WTC11 (cell line): Measurements from ENCODE around the gene GATAD2A. TPM values are rescaled to one million over a fixed set of nuclear protein-coding genes. Genes with fewer than 3 reads are reported as not detected.

Experiments
- ATAC-seq: fragments of 200-7000 bp; cut with Tn5 transposase; 2 replicates; pipeline ENCODE4 v1.10.0; 2021; ENCODE audit warnings: mild to moderate bottlenecking, moderate library complexity
- CTCF ChIA-PET: fragments of 300-600 bp; sonication (Branson Sonifier 250); formaldehyde crosslinking; loops from one replicate; lab custom pipeline; 2021; ENCODE audit warnings: antibody characterized with exemption; lab: Charles Lee
- POLR2A ChIA-PET: fragments of 350-600 bp; sonication (Branson Sonifier 250); formaldehyde crosslinking; loops from one replicate; lab custom pipeline; 2021; ENCODE audit warnings: antibody characterized with exemption; lab: Charles Lee
- DNase-seq: peaks from one replicate; pipeline ENCODE4 v3.0.0; 2021; ENCODE audit warnings: low spot score
- H3K27ac Mint-ChIP-seq: 2 replicates; pipeline ENCODE4 v1.8.0; 2021; ENCODE audit warnings: mixed read lengths
- H3K27me3 Mint-ChIP-seq: 2 replicates; pipeline ENCODE4 v1.8.0; 2021; ENCODE audit warnings: low read depth, mild to moderate bottlenecking, moderate library complexity, mixed read lengths
- H3K36me3 Mint-ChIP-seq: 2 replicates; pipeline ENCODE4 v1.8.0; 2021; ENCODE audit warnings: mixed read lengths
- H3K4me1 Mint-ChIP-seq: 2 replicates; pipeline ENCODE4 v1.8.0; 2022; ENCODE audit warnings: mixed read lengths
- H3K4me3 Mint-ChIP-seq: 2 replicates; pipeline ENCODE4 v1.8.0; 2021; ENCODE audit warnings: mild to moderate bottlenecking, moderate library complexity, mixed read lengths
- H3K9me3 Mint-ChIP-seq: 2 replicates; pipeline ENCODE4 v1.8.0; 2021; ENCODE audit warnings: mixed read lengths
- AR ChIP-seq: fragments of 250-450 bp; sonication (Bioruptor Pico); IDR thresholded peaks from 2 replicates; pipeline ENCODE4 v1.9.0; 2021; ENCODE audit warnings: mild to moderate bottlenecking
- ATF1 ChIP-seq: sonication (generic); formaldehyde crosslinking; IDR thresholded peaks from 2 replicates; pipeline ENCODE4 v1.8.1; 2023; ENCODE audit warnings: mild to moderate bottlenecking, moderate library complexity, missing genetic modification reagents
- CBFB ChIP-seq: sonication (generic); formaldehyde crosslinking; IDR thresholded peaks from 2 replicates; pipeline ENCODE4 v1.8.1; 2022; ENCODE audit warnings: mild to moderate bottlenecking, low read depth, missing genetic modification reagents
- CREM ChIP-seq: sonication (generic); formaldehyde crosslinking; IDR thresholded peaks from 2 replicates; pipeline ENCODE4 v1.8.1; 2022; ENCODE audit warnings: mild to moderate bottlenecking, missing genetic modification reagents, moderate library complexity
- ETV6 ChIP-seq: sonication (generic); formaldehyde crosslinking; IDR thresholded peaks from 2 replicates; pipeline ENCODE4 v1.8.1; 2022; ENCODE audit warnings: mild to moderate bottlenecking, missing genetic modification reagents
- FOXJ3 ChIP-seq: sonication (generic); formaldehyde crosslinking; IDR thresholded peaks from 2 replicates; pipeline ENCODE4 v1.9.0; 2021; ENCODE audit warnings: missing genetic modification reagents, mild to moderate bottlenecking, borderline replicate concordance
- FOXK1 ChIP-seq: sonication (generic); formaldehyde crosslinking; IDR thresholded peaks from 2 replicates; pipeline ENCODE4 v1.8.0; 2022; ENCODE audit warnings: mild to moderate bottlenecking, moderate library complexity, missing genetic modification reagents
- FOXP1 ChIP-seq: sonication (generic); formaldehyde crosslinking; IDR thresholded peaks from 2 replicates; pipeline ENCODE4 v1.8.0; 2022; ENCODE audit warnings: missing genetic modification reagents, mild to moderate bottlenecking, moderate library complexity, borderline replicate concordance
- HMGA2 ChIP-seq: fragments of 250-450 bp; sonication (Bioruptor Pico); IDR thresholded peaks from 2 replicates; pipeline ENCODE4 v1.4.0; 2021; ENCODE audit warnings: mild to moderate bottlenecking, moderate library complexity
- JAZF1 ChIP-seq: fragments of 250-450 bp; sonication (Bioruptor Pico); IDR thresholded peaks from 2 replicates; pipeline ENCODE4 v1.9.0; 2021; ENCODE audit warnings: moderate library complexity, mild to moderate bottlenecking, inconsistent platforms
- KAT7 ChIP-seq: sonication (generic); formaldehyde crosslinking; IDR thresholded peaks from 2 replicates; pipeline ENCODE4 v1.8.1; 2023; ENCODE audit warnings: missing genetic modification reagents, mild to moderate bottlenecking, borderline replicate concordance
- NFATC4 ChIP-seq: fragments of 250-450 bp; sonication (Bioruptor Pico); IDR thresholded peaks from 2 replicates; pipeline ENCODE4 v1.9.0; 2021; ENCODE audit warnings: mild to moderate bottlenecking
- RELA ChIP-seq: sonication (generic); formaldehyde crosslinking; IDR thresholded peaks from 2 replicates; pipeline ENCODE4 v1.8.1; 2022; ENCODE audit warnings: missing genetic modification reagents, mild to moderate bottlenecking, borderline replicate concordance
- RORB ChIP-seq: fragments of 250-450 bp; sonication (Bioruptor Pico); IDR thresholded peaks from 2 replicates; pipeline ENCODE4 v1.9.0; 2021; ENCODE audit warnings: mild to moderate bottlenecking
- STAT6 ChIP-seq: sonication (generic); formaldehyde crosslinking; conservative IDR thresholded peaks from 2 replicates; pipeline ENCODE4 v1.8.1; 2023; ENCODE audit warnings: mild to moderate bottlenecking, low read depth, missing genetic modification reagents, moderate library complexity
- ZNF138 ChIP-seq: sonication (generic); formaldehyde crosslinking; conservative IDR thresholded peaks from 2 replicates; pipeline ENCODE4 v1.8.1; 2022; ENCODE audit warnings: mild to moderate bottlenecking, moderate library complexity, missing genetic modification reagents
- ZNF219 ChIP-seq: sonication (generic); formaldehyde crosslinking; IDR thresholded peaks from 2 replicates; pipeline ENCODE4 v1.8.0; 2023; ENCODE audit warnings: missing genetic modification reagents, mild to moderate bottlenecking, borderline replicate concordance
- ZNF232 ChIP-seq: sonication (generic); formaldehyde crosslinking; IDR thresholded peaks from 2 replicates; pipeline ENCODE4 v1.8.0; 2022; ENCODE audit warnings: mild to moderate bottlenecking, missing genetic modification reagents
- ZSCAN18 ChIP-seq: fragments of 250-450 bp; sonication (Bioruptor Pico); IDR thresholded peaks from 2 replicates; pipeline ENCODE4 v2.1.2; 2022; ENCODE audit warnings: mild to moderate bottlenecking, moderate library complexity
- total RNA-seq: library from RNA; stranded (reverse); gene quantifications from 3 replicates; pipeline ENCODE4 v1.2.3, GENCODE V29; 2021
- TF ChIP-seq, protein P1 (sequence below): sonication (generic); formaldehyde crosslinking; IDR thresholded peaks from 2 replicates; pipeline ENCODE4 v1.8.1; 2022; ENCODE audit warnings: low read depth, missing genetic modification reagents, borderline replicate concordance

The GATAD2A gene
- total RNA-seq, 1 experiment from 2014 or later, result 209 TPM

GRCh38 chr19:19429361-19429760 lies 23.9 kb downstream of the GATAD2A start:
- peak overlapping the region; percentile 90 for H3K27ac Mint-ChIP-seq

GRCh38 chr19:19432732-19433131 lies 27.3 kb downstream of the GATAD2A start:
- no peak for DNase-seq
- H3K36me3 Mint-ChIP-seq, result no peaks in the 10 kb centered on the region
- ATAC-seq, result no peak
- TF ChIP-seq FOXP1 (no peak), CREM (CRISPR knock-in tag) (no peak), FOXJ3 (CRISPR knock-in tag) (no peak), ZNF232 (no peak), NFATC4 (CRISPR knock-in tag) (no peak), ZSCAN18 (no peak), STAT6 (CRISPR knock-in tag) (no peak), FOXK1 (no peak), ZNF138 (CRISPR knock-in tag) (no peak), CBFB (no peak), HMGA2 (CRISPR knock-in tag) (no peak), JAZF1 (CRISPR knock-in tag) (no peak), ETV6 (no peak)
- TF ChIP-seq, protein P1, sequence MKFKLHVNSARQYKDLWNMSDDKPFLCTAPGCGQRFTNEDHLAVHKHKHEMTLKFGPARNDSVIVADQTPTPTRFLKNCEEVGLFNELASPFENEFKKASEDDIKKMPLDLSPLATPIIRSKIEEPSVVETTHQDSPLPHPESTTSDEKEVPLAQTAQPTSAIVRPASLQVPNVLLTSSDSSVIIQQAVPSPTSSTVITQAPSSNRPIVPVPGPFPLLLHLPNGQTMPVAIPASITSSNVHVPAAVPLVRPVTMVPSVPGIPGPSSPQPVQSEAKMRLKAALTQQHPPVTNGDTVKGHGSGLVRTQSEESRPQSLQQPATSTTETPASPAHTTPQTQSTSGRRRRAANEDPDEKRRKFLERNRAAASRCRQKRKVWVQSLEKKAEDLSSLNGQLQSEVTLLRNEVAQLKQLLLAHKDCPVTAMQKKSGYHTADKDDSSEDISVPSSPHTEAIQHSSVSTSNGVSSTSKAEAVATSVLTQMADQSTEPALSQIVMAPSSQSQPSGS, result no peak
- TF ChIP-seq, all 79 proteins: peak for 0
- Mint-ChIP-seq H3K9me3 (no peaks in the 10 kb centered on the region), H3K27ac (peak overlapping the region; percentile 47), H3K4me3 (no peak overlapping the region), H3K27me3 (no peaks in the 10 kb centered on the region), H3K4me1 (peaks cover 32% of the 10 kb centered on the region)
- ChIA-PET POLR2A (no interaction called here), CTCF (no interaction called here)

More at GRCh38 chr19:19429361-19429760, 23.9 kb downstream of the GATAD2A start:
- TF ChIP-seq RELA (no peak), RORB (CRISPR knock-in tag) (no peak), KAT7 (CRISPR knock-in tag) (no peak), ZNF219 (no peak), FOXJ3 (CRISPR knock-in tag) (no peak), AR (CRISPR knock-in tag) (no peak), ATF1 (CRISPR knock-in tag) (no peak)
- ChIA-PET POLR2A (interaction anchor here (1.5 kb wide), 1 partner anchor 46 kb away, joined by 3 read pairs; no protein-coding TSS in a partner anchor), CTCF (interaction anchor here (0.7 to 1.1 kb wide), 2 partner anchors 16 to 61 kb away, joined by 3 to 4 read pairs; no protein-coding TSS in a partner anchor)
- Mint-ChIP-seq H3K4me3 (no peak overlapping the region), H3K27me3 (no peaks in the 10 kb centered on the region), H3K9me3 (no peaks in the 10 kb centered on the region), H3K4me1 (peaks cover 51% of the 10 kb centered on the region), H3K36me3 (no peaks in the 10 kb centered on the region)
- ATAC-seq, result no peak
- DNase-seq, result no peak
